ENCODE data around the gene SCO2.

The SCO2 gene

DNA sequence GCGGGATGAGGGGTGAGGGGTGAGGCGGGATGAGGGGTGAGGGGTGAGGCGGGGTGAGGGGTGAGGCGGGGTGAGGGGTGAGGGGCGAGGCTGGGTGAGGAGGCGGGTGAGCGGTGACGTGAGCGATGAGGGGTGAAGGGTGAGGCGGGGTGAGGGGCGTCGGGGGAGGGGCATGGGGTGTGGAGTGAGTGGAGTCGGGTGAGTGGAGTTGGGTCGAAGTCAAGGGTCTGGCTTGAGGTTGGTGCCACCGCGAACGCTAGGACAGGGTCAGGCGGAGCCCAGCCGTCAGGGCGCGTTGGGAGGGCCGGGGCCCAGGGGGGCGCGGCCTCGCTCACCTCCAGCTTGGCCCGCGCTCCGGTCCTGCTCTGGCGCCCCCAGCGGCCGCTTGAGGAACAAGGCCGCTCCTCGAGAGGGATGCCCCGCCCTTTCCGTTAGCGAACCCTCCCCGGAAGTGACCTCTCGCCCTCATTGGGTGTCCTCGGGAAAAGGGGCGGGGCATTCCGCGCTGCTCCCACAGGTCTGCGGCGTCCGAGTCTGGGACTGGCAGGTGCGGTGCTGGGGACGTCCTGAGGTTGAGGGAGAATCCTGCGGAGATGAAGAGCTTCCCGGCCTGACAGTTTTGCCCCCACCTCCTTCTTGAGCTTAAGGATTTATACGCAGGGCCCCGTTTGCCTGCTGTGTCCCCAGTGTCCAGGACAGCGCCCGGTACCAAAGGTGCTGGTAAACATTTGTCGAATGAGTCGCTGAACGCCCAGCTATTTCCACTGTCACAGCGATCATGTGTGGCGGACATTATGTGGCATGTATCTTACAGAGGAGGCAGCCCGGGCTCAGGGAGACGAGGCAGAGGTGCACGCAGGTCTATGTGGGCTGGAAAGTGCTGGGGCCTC, 37.4 kb upstream of the SCO2 start, which contains the start of gene SYCE3:
Gene SYCE3 (minus strand): TSS at position 397 of the 890 bp plus-strand sequence. CDS start 6,514 bp downstream, outside the sequence.
- 0 out of 2 replicates have a peak, but pooled peaks cover 6% of the 10 kb centered on the region for H3K4me1 ChIP-seq
- in situ Hi-C loops (cut with MboI; ENCODE audit: low sequenced_read_pairs): no loop called here
- peak; percentile 91 to 99 for DNase-seq (ENCODE audit: low spot score in 2 of 2)
- H3K4me3 ChIP-seq: peak within 1 kb of the TSS; percentile 57
- no peaks in the 10 kb centered on the region for H3K36me3 ChIP-seq (replicated peaks)
- no peaks in the 10 kb centered on the region for H3K27me3 ChIP-seq (ENCODE audit: low read depth)
- H3K9me3 ChIP-seq: no peaks in the 10 kb centered on the region

DNA sequence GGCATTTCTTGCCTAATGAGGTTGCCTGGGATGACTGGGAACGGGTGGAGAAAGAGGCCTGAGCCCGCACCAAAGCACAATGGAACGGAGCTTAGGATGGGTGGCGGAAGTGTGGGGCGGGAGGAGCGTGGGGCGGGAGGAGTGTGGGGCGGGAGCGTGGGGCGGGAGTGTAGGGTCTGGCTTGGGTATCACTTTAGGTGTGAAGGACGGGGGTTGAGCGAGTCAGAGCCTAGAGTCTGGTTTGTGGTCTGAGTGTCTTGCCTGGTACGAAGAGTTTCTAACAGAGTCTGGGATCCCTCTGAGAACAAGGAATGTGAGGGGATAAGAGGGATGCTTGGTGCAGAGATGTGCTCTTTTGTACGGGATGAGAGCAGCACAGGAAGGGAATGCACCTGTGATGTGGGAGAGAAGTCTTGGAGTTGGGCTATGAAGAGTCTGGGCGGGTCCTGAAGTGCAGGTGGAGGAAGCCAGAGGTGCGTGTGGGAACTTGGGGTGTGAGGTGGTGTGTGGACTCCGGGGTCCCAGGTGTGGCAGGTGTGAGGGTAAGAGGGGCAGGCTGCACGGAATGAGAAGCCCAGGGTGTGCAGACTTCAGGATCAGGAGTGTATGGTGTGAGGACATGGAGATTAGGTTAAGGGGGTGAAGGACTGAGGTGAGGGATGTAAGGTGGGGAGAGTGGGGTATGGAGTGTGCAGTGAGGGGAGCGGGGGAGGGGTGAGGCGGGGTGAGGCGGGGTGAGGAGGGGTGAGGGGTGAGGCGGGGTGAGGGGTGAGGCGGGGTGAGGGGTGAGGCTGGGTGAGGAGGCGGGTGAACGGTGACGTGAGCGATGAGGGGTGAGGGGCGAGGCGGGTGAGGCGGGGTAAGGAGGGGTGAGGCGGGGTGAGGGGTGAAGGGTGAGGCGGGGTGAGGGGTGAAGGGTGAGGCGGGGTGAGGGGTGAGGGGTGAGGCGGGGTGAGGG, 36.3 kb upstream of the SCO2 start:
- in situ Hi-C loops (cut with MboI; ENCODE audit: low sequenced_read_pairs): no loop called here
- H3K36me3 ChIP-seq (replicated peaks): no peaks in the 10 kb centered on the region

DNA sequence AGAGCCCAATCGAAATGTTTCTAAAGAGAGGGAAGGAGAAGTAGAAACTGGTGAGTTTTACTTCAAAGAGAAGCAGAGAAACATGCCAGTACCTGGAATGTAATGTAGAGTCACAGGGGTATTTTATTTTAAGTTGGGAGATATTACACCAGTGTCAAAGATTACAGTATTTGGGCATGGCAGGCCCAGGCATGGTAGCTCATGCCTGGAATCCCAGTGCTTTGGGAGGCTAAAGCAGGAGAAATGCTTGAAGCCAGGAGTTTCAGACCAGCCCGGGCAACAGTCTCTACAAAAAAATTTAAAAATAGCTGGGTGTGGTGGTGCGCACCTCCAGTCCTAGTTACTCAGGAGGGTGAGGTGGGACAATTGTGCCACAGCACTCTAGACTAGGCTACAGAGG, 34.6 kb upstream of the SCO2 start:
- peaks cover 15% of the 10 kb centered on the region for H3K4me1 ChIP-seq
- no peak for DNase-seq (ENCODE audit: low spot score in 2 of 2)
- in situ Hi-C loops (cut with MboI; ENCODE audit: low sequenced_read_pairs): no loop called here
- no peaks in the 10 kb centered on the region for H3K9me3 ChIP-seq
- H3K36me3 ChIP-seq (replicated peaks): no peaks in the 10 kb centered on the region
- H3K27me3 ChIP-seq (ENCODE audit: low read depth): no peaks in the 10 kb centered on the region
- no peak overlapping the region for H3K4me3 ChIP-seq

More for the DNA sequence above, 36.3 kb upstream of the SCO2 start:
- H3K9me3 ChIP-seq: no peaks in the 10 kb centered on the region
- DNase-seq (ENCODE audit: low spot score in 2 of 2): no peak
- H3K4me1 ChIP-seq: 0 out of 2 replicates have a peak, but pooled peaks cover 6% of the 10 kb centered on the region
- no peaks in the 10 kb centered on the region for H3K27me3 ChIP-seq (ENCODE audit: low read depth)
- H3K4me3 ChIP-seq: no peak overlapping the region

DNA sequence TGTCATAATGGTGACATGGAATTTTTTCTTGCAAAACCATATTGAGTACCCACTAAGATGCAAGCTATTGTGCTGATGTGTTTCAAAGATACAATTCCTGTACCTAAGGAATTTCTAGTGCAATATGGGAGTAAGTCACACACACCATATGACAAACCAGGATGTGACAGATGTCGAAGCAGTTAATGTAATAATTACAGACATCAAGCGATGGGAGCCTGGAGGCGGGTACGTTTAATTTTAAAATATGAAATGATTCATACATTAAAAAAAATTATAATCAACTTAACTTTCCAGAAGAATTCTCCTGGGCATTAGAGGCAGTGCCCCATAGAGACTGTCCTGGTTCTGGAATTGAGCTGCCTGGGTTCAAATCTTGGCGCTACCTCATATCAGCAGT, 31.3 kb upstream of the SCO2 start:
- Histone ChIP-seq H3K4me1 (peaks cover 9% of the 10 kb centered on the region), H3K9me3 (no peaks in the 10 kb centered on the region), H3K27me3 (ENCODE audit: low read depth) (no peaks in the 10 kb centered on the region), H3K4me3 (no peak overlapping the region), H3K36me3 (replicated peaks) (no peaks in the 10 kb centered on the region)
- in situ Hi-C loops (cut with MboI; ENCODE audit: low sequenced_read_pairs): no loop called here
- DNase-seq (ENCODE audit: low spot score in 2 of 2): no peak

DNA sequence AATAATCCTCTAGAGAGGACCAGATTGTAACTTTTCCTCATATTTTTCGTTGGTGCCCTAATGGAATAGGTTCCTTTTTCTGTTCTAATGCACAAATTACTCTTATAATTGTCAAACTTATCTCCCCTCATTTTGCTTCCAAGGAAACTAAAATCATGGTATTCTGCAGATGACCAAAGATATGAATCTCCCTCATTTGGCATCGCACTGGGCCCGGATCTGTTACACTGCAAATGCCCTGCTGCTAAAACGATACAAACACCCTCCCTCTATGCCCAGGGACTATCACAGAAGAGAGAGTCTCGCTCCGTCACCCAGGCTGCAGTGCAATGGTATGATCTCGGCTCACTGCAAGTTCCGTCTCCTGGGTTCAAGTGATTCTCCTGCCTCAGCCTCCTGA, 27.9 kb upstream of the SCO2 start:
- H3K36me3 ChIP-seq (replicated peaks): no peaks in the 10 kb centered on the region
- H3K4me3 ChIP-seq: no peak overlapping the region
- H3K27me3 ChIP-seq (ENCODE audit: low read depth): no peaks in the 10 kb centered on the region
- no peaks in the 10 kb centered on the region; the same call in 1 of the 2 replicates for H3K9me3 ChIP-seq
- H3K4me1 ChIP-seq: peaks cover 9% of the 10 kb centered on the region
- no peak for DNase-seq (ENCODE audit: low spot score in 2 of 2)
- in situ Hi-C loops (cut with MboI; ENCODE audit: low sequenced_read_pairs): no loop called here

DNA sequence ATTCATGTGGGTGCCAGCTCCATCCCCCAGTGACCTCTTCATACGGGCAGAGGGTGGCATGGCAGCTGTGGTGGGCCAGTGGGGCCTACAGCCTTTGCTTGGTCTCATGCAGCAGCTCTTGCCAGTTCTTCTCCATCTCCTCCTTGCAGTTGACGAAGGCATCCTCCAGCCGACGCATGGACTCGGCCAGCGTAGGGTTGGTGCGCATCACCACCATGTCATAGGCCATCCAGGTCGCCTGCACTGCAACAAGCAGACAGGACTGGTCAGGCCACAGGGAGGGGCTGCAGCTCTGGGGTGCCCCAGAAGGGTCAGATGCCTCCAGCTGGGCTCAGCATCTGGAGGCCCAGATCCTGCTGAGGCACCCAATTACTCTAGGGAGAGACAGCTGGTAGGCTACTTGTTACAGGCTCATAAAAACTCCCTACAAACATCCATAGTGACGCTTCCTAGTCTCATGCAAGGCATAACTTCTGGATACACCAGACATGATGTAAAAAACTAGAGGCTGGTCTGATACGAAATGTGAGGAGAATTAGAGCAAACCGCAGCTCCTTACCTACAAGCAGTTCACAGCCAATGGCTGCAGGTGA, 25.9 kb upstream of the SCO2 start:
- H3K9me3 ChIP-seq: no peaks in the 10 kb centered on the region; the same call in 1 of the 2 replicates
- H3K36me3 ChIP-seq (replicated peaks): no peaks in the 10 kb centered on the region
- DNase-seq (ENCODE audit: low spot score in 2 of 2): no peak
- in situ Hi-C loops (cut with MboI; ENCODE audit: low sequenced_read_pairs): no loop called here
- peaks cover 8% of the 10 kb centered on the region for H3K4me1 ChIP-seq
- H3K27me3 ChIP-seq (ENCODE audit: low read depth): no peaks in the 10 kb centered on the region
- H3K4me3 ChIP-seq: no peak overlapping the region

DNA sequence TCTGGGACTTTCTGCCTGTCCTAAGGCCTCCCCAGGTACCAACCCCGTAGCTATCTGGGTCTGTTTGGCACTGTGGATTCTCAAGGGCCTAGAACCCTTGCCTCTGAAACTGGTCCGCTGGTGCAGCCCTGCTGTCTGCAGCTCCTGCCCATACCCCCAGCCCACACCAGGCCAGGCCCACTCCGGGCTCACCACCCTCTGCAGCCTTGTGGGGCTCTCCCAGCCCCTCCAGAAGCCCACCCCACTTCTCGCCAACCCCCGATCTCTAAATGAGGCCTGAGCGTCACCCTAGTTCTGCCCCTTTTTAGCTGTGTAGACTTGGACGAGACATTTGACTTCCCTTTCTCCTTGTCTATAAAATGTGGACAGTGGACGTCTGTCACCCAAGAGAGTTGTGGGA, 25.0 kb upstream of the SCO2 start:
- in situ Hi-C loops (cut with MboI; ENCODE audit: low sequenced_read_pairs): no loop called here
- Histone ChIP-seq H3K4me3 (no peak overlapping the region), H3K36me3 (replicated peaks) (no peaks in the 10 kb centered on the region), H3K27me3 (ENCODE audit: low read depth) (no peaks in the 10 kb centered on the region), H3K9me3 (no peaks in the 10 kb centered on the region; the same call in 1 of the 2 replicates), H3K4me1 (peaks cover 4% of the 10 kb centered on the region)
- no peak for DNase-seq (ENCODE audit: low spot score in 2 of 2)

DNA sequence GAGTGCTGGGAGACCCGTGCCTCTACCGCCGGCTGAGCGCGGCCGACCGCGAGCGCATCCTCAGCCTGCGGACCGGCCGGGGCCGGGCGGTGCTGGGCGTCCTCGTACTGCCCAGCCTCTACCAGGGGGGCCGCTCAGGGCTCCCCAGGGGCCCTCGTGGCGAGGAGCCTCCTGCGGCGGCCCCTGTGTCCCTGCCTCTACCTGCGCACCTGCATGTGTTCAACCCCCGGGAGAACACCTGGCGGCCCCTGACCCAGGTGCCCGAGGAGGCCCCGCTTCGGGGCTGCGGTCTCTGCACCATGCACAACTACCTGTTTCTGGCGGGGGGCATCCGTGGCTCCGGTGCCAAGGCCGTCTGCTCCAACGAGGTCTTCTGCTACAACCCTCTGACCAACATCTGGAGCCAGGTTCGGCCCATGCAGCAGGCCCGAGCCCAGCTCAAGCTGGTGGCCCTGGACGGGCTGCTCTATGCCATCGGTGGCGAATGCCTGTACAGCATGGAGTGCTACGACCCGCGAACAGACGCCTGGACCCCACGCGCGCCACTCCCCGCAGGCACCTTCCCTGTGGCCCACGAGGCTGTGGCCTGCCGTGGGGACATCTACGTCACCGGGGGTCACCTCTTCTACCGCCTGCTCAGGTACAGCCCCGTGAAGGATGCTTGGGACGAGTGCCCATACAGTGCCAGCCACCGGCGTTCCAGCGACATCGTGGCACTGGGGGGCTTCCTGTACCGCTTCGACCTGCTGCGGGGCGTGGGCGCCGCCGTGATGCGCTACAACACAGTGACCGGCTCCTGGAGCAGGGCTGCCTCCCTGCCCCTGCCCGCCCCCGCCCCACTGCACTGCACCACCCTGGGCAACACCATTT, 23.8 kb upstream of the SCO2 start:
- no peaks in the 10 kb centered on the region; the same call in 1 of the 2 replicates for H3K9me3 ChIP-seq
- no peaks in the 10 kb centered on the region for H3K36me3 ChIP-seq (replicated peaks)
- 0 out of 2 replicates have a peak, but pooled peaks cover 3% of the 10 kb centered on the region for H3K4me1 ChIP-seq
- no peak overlapping the region for H3K4me3 ChIP-seq
- no peak for DNase-seq (ENCODE audit: low spot score in 2 of 2)
- in situ Hi-C loops (cut with MboI; ENCODE audit: low sequenced_read_pairs): no loop called here
- H3K27me3 ChIP-seq (ENCODE audit: low read depth): no peaks in the 10 kb centered on the region

DNA sequence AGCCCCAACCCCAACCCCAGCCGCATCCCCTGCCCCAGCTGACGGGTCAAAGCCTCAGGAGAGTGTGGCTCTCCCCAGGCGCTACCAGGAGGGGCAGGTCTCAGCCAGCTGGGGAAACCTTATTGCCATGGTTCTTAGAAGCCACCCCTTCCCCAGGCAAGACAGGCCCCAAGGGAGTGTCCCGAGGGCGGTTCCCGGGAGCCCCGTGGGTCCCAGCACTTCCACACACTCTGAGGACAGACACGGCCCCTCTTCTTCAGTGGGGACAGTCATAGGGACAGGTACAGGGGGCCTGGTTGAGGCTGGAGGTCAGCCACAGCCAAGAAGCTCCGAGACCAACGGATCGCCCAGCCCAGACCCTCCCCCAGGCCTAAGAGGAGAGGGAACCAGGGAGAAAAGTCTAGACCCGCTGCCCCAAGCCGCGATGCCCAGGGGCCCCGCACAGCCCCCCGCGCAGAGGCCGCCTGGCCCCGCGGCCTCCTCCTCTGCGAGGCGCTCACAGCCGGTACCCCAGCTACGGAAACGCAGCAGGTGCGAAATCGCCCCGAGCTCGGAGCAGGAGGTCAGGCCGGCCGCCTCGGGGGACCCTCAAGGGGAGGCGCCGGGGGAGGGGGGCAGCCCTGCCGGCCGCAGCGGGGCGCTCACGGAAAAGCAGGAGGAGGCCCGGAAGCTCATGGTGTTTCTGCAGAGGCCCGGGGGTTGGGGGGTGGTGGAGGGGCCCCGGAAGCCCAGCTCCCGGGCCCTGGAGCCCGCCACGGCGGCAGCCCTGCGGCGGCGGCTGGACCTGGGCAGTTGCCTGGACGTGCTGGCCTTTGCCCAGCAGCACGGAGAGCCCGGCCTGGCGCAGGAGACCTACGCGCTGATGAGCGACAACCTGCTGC, 22.9 kb upstream of the SCO2 start:
- no peaks in the 10 kb centered on the region for H3K27me3 ChIP-seq (ENCODE audit: low read depth)
- no peaks in the 10 kb centered on the region for H3K36me3 ChIP-seq (replicated peaks)
- H3K4me3 ChIP-seq: no peak overlapping the region
- H3K4me1 ChIP-seq: peaks cover 6% of the 10 kb centered on the region; the same call in 1 of the 2 replicates
- H3K9me3 ChIP-seq: no peaks in the 10 kb centered on the region; the same call in 1 of the 2 replicates
- in situ Hi-C loops (cut with MboI; ENCODE audit: low sequenced_read_pairs): no loop called here
- no peak for DNase-seq (ENCODE audit: low spot score in 2 of 2)

DNA sequence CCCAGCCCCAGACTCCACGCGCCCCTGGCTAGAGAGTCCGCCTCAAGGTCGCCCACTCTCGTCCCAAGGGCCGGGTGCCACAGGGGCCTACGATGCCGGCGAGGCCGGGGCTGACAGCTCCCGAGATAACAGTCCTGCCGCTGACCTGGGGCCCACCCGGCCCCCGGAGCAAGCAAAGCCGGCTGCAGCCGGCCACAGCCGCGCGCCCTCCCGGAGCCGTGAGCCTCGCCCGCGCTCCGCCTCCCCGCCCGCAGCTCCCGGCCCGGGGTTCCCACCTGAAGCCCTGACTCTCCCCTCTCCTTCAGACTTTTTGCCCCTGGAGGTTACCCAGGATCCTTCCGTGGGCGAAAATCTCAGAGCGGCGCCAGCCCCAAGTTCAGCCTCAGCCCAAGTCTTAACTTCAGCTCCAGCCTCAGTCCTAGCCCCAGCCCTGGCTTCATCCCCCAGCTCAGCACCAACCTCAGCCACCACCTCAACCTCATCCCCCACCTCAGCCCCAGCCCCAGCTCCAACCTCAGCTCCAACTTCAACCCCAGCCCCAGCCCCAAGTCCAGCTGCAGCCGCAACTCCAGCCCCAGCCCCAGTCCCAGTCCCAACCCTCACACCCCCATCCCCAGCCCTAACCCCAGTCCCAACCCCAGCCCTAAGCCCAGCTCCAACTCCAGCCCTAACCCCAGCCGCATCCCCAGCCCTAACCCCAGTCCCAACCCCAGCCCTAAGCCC, 22.0 kb upstream of the SCO2 start:
- DNase-seq (ENCODE audit: low spot score in 2 of 2): no peak
- Histone ChIP-seq H3K36me3 (replicated peaks) (no peaks in the 10 kb centered on the region), H3K4me3 (no peak overlapping the region), H3K27me3 (ENCODE audit: low read depth) (no peaks in the 10 kb centered on the region), H3K9me3 (no peaks in the 10 kb centered on the region; the same call in 1 of the 2 replicates), H3K4me1 (peaks cover 6% of the 10 kb centered on the region; the same call in 1 of the 2 replicates)
- in situ Hi-C loops (cut with MboI; ENCODE audit: low sequenced_read_pairs): no loop called here
